GM19395 (cell line): ENCODE data around the gene SOX3.

Source experiments
- ATAC-seq: cut with Tn5 transposase; IDR thresholded peaks from one replicate; pipeline ENCODE4 v1.9.1; 2021; ENCODE audit warnings: mild to moderate bottlenecking, moderate library complexity; ENCODE audit not compliant: unreplicated experiment

SOX3 gene

DNA sequence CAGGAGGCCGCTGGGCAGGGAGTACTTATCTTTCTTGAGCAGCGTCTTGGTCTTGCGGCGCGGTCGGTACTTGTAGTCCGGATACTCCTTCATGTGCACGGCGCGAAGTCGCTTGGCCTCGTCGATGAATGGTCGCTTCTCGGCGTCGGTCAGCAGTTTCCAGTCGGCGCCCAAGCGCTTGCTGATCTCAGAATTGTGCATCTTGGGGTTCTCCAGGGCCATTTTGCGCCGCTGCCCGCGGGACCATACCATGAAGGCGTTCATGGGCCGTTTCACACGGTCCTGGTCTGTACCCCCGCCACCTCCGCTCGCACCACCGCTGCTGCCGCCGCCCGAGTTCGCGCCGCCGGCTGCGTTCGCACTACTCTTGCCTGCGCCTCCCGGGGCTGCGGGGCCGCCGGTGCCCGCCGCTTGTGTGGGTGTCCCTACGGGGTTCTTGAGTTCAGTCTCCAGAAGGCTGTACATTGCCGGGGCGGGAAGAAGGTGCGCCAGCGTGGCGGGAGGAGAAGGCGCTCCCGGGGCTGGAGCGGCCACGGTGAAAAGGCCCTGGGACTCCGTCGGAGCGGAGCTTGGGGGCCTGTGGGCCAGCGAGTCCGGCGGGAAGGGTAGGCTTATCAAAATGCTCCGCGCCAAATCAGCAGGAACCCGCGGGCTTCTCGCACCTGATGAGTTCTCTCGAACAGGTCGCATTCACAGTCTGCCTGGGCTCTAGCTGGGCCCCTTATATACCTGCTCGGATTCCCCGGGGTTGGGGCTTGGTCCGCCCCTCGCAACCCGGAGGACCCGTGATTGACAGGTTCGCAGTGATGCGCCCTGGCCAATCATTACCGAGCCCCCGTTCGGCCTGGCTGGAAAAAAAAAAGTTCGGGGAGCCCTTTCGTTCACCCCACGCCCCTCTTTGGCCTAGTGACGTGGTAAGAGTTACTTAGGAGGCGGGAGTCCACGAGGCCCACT, at the start of gene SOX3:
TSS of gene SOX3 (minus strand) at position 699 of the 954 bp plus-strand sequence. CDS start at position 690, 9 bp downstream.
- ATAC-seq = no peak

DNA sequence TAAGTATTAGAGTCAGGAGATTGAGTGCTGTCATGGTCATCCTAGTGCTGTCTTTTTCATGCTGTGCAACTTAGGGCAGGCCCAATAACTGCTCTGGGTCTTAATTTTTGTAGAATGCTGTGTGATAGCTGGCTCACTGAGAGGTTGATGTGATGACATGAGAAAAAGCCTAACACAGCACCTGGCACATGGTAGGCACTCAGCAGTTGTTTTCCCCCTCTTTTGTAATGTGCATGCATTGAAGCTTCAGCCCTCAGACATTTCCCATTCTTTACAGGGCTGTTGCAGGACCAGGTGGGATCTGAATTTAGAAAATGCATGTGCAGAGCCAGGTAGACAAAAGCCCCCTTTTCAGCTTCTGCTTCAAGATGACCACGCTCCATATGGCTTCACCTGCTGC, 44.1 kb upstream of the SOX3 start:
- ATAC-seq = no peak

DNA sequence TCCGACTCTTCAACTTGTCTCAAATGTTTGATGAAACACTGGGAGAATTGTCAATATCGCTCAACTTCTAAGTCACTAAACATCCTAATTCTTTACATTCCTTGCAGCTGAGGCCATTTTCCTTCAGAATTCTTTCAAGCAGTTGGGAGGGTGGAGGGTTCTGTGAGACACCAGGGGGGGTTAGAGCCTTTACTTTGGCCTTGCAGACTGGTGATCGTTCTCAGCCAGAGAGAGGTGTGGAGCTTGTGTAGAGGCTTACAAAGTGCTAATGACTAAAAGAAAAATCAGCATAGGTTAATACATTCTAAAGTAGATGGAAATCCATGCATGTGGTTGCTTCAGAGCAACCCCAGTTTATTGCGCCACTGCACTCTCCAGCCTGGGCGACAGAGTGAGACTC, 21.3 kb upstream of the SOX3 start:
- ATAC-seq = no peak

DNA sequence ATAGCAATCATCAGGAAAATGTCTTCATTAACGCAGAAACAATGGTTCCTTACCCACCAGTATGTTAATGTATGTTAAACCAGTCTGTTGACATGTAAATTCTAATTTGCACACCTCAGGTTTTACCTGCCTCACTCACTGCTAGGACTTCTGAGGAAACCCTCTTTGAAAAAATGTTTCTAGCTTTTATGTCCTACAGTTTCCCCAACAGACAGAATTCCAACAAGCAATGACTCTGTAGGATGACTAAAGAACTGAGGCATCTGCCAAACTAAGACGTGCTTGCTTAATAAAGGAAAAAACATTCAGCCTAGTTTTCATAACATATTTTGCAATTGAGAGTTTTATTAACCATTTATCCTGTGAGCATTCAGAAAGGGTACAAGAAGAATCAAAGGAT, 20.6 kb upstream of the SOX3 start:
- ATAC-seq = no peak

DNA sequence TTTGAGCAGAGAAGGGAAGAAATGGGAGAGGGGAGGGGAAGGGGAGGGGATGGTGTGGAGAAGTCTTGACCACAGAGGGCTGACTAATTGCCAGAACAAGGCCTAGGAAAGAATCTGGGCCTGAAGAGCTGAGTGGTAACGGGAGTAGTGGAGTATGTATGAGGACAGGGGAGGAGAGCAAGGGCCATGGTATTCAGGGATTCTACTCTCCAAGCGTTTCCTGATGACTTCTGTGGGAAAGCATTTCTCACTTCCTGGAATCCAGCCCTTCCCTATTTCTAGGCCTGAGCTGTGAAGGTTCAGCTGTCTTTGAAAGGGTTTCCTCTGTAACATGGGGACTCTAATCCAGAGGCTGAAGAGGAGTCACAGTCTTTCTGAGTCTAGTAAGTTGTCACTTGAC, 19.7 kb upstream of the SOX3 start:
- no peak for ATAC-seq

DNA sequence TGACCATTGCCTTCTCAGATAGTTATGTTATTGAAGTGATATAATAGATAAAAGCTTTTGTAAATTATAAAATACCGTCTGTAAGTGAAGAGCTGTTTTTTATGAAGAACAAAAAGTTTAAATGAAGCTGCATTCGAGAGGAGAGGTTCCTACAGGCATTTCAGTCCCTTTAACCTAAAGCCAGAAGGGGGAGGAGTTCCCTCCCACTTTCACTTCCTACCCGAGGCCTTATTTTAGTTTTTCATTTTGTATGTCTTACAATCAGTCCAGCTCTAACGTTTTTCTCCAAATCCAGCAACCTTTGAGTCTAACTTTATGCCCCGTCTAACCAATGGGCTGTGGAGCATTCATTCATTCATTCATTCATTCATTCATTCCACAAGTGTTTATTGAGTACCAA, 16.5 kb upstream of the SOX3 start:
- no peak for ATAC-seq

DNA sequence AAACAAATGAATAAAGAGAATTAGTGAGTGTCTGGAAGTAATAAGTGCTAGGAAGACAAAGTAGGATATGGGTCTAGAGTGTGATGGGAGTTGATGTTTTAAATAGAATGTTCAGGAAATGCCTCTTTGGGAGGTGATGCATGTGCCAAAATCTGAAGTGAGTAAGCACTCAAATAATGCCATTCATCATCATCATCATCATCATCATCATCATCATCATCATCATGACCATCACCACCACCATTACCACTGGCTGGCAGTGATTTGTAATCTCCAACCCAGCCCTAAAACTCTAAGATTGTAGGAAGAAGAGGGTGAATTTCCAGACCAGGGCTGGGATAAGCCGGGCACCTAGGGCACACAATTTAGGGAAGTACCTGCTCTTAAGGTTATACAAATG, 9.7 kb upstream of the SOX3 start:
- ATAC-seq = no peak

DNA sequence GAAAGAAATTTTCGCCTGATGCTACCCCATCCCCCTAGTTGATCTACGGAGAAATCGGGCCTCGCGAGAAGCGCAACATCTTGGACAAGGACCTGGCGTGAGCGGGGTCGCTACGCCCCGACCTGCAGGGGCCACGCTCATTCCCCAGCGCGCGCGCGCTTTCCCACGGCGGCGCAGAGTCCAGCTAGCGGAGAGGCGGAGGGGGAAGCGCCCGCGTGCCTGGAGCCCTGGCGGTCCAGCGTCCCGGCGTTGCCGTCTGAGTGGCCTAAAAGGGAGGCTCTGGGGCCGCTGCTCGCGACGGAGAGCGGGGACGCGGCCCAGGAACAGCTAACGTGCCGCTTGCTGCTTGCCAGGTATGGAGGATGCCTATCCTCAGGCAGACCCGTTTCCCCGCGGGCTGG, 6.0 kb upstream of the SOX3 start:
- ATAC-seq = no peak

DNA sequence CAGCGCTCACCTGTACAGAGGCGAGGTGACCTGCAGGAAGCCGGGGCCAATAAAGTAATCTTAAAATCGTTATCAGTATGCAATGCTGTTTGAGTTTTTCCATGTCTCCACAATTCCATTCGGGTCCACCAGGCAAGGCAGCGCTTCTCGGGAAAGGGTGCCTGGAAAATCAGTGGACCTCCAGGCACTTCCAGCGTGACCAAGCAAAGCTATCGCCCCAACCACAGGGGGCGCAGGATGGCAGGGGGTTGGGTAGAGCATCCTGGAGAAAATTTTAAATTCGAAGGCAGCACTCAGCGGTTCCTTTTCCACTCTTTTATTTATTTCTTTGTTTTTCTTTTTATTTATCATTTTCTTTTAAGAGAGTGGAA, 5.4 kb upstream of the SOX3 start:
- no peak for ATAC-seq

DNA sequence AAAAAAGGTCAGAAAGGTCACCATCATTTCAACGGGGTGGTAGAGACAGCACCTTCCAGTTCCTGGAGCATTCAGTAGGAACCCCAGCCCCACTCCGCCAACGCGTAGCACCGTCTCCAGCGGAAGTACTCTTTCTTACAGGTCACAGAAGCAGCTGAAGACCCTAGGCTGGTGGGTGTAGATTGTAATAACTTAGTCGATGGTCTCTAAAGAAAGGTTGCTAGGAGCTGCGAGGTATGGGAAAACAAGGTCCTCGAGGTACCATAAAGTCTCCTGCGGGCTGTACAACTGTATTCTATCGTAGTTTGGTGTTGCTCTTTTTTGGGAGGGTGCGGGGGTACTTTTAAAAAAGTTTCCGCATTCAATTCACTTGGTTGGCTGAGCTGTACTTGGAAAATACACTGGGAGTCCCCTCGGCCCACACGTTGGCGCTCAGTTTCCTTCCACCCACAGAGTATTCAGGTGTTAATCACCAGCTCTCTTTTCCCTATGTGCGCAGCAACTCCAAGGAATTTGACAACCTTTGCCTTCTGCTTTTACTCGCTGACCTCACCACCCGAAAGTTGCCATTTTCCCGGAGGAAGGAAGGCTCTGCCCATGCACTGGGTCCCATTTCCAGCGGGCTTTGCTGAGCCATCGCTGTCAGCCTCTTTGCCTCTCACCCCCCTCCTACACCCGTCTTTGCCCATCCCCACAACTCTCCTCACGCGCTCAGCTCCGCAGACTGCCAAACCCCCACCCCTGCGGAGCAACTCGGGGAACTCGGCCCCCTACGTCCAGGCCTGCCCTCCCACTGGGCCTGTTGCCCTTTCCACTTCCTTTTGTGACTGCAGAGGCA, 4.8 kb upstream of the SOX3 start:
- no peak for ATAC-seq

DNA sequence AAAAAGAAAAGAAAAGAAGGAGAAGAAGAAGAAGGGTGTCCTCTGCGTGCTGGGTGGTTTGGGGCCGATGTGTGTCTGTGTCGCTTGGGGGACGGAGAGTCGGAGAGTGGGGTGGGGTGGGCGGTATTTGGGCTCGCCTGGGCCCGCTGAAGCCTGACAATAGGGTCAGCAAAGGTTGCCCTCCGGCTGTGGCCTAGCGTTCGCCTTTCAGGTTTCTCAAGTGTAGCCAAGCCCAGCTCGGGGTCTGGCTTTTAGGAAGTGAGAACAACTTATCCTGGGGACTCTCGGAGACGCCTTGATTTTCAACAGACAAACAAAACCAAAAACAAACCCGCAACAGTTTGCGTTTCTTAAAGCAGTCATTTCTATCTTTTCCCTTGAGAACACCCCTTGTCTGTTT, 4.1 kb upstream of the SOX3 start:
- ATAC-seq = no peak

DNA sequence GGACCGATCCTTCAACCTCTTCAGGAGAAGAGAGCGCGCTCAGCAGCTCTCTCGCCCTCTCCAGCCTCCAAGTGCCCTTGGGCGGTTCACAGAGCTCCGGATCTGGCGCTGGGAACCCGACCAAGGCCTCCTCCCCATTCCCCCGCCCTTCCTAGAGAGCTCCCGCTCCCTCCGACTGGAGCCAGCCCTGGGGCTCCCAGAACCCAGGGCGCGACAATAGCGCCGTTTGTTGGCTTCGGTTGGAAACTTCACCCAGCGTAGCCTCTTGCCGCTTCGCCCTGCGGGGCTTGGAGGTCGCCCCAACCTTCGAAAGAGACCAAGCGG, 3.1 kb upstream of the SOX3 start:
- no peak for ATAC-seq

DNA sequence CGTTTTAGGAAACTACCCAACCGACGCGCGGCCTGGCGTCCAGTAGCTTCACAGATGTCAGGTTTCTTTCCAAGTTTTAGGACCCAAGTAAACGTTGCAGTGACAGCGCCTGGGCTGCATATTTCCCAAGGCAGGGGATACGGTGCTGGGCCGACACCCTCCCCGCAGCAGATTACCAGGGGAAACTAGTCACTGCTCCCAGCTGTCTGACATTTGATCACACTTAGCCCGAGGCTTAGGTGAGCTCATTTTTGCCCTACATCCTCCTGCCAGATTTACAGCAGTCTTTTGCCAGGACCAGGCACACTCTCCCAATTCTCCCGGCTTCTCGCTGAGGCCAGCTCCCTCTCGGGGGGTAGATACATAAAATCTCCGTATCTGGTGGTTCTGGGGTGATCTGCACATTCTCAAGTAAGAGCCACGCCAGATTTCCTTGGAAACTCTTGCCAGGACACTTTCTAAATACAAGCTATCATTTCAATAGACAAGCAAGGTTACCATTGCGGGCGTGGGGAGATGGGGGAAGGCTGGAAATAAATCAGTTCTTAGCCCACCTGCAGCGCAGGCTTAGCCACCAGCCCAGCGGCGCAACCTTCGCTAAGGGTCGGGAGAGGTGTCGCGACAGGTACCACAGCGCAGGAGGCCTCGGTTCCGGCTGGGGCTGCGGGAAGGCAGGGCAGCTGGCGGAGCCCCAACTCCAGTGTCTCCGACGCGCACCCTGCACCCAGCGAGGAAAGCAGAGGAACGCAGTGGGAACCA, 2.5 kb upstream of the SOX3 start:
- no peak for ATAC-seq

DNA sequence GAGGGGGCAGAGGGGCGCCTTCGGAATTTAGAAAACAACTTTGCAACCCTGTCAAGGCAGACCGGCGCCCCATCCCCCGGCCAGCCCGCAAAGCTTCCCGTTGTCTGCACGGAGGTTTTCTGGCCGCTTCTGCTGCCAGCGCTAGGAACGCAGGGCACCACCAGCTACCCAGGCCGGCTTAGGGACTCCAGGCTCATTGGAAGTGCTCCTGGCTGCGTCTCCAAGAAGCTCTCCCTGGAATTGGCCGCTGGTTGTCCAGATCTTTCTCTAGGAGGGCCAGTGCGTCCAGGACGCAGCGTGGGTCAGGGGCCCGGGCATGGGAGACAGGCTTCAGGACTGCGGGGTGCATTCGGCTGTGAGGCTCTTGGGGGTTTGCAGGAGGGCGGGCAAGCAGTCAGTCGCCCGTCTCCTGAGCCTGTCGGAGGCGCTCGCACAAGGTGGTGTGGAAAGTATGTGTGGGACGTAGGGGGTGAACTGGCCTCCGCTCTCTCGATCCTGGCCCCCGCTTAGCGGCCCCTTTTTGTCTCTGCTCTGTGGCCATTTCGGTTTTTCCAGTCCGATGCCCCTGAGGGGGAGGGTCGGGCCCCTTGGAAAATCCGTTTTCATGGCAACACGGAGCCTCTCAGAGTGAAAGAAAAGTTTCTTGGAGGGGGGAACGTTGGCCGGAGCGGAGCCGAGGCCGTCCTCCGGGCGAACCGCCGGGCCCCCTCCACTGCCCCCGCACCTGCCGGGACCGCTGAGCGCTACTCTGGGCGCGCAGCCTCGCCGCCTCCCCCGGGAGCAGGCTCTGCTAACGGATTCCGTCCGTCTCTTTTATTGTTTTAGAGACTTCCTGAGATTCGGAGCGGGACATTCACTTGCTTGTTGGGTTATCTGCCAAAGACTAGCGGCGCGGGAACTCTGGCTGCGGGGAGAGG, 810 bp upstream of the SOX3 start:
- no peak for ATAC-seq

DNA sequence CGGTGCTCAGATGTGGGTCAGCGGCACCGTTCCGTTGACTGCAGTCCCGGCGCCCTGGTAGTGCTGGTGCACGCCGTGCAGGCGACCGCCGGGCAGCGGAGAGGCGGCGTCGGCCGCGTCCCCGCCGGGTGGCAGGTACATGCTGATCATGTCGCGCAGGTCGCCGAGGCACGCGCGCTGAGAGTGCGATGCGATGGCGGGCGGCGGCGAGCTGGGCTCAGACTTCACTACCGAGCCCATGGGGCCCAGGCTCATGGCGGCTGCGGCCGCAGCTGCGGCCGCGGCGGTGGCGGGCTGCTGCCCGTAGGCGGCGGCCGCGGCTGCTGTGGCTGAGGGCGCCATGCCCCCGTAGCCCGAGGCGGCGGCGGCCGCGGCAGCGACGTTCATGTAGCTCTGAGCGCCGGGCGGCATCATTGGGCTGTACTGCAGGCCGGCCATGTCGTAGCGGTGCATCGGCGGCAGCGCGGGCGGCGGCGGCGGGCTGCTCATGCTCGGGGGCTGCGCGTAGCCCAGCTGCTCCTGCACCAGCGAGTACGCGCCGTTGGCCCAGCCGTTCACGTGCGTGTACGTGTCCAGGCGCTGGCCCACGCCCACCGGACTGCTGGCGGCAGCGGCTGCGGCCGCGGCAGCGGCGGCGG, 1.0 kb downstream of the SOX3 start:
- no peak for ATAC-seq

DNA sequence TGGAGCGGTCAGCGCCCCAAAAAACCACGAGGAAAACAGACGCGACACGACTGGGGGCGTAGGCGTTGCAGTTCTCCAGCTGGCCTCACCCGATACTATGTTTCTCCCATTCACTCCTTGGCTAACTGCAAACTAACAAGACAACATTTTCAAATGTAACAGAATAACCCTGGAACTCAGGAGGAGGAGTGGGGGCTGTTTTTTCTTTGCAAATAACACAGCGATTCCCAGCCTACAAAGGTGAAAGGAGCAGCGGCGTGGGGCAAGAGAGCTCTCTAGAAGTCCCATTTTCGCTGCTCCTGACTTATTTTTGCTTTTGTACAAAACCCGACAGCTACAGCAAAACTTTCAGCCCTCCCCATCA, 1.6 kb downstream of the SOX3 start:
- ATAC-seq = no peak

DNA sequence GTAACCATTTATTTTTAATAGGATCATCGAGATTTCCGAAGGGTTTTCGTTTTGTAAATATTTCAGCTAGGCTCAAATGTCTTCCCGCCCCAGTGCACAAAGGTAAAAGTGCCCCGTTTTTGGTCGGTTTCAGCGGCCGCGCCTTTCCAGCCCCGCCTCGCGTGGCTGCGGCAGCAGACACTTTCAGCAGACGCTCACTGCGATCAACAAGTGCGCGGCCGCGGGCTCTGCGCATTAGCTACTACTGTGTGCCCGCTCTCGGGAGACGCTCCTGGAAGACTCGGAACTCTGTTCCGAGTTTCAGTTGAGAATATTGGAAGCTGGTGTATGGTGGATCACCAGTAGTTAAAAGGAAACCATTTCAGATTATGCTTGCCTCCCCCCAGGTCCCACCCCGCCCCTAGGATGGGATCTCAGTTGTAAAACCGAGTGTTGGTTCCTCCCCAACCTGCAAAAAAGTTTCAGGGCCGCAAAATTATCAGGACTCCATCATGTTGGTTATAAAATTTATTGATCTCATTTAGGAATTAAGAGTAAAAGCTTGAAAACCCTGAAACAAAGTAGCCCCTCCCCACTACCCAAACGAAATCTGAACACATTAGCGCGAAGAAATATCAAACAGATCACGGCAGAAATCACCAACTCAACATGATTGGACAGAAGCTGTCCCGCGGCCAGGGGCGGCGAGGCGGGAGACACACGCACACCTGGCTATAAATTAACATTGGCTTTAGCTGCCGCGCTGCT, 2.2 kb downstream of the SOX3 start:
- no peak for ATAC-seq

DNA sequence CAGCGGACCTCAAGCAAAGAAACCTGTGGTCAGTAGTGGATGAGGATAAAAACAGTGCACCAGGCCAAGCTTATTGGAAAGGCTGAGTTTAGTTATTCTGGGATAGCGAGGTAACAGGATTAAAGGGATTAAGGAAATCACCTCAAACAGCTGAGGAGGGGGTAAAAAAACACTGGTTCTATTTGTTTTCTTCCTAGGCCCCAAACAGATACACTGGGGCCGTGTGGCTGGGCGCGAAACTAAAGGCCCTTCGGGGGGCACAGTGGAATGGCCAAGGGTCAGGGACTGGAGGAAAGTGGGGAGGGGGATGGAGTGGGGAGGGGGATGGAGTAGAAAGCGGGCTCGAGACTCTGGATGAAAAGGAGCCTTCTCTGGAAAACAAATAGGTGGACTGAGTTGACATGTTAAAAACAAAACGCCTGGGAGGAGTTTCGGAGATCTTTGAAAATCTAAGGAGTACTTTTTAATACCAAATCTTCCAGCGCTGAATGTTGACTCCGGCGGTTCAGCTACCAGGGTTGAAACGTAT, 2.9 kb downstream of the SOX3 start:
- ATAC-seq = no peak

DNA sequence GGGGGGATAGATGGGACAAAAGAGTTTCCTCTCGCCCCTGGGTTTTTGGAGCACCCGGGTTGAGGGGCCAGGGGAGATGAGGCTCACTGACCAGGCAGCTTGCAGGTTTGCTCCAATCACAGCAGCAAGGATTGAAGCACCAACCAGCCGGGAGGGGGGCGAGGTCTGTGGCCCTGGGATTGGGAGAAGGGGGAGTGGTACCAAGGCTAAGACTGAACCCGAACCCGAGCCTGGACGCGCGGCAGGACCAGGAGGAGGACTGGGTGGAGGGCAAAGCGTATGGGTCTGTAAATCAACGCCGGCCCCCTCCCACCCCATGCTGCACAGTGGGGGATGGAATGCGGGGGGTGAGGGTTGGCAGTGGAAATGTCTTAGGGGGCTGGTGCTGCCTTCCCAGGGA, 3.5 kb downstream of the SOX3 start:
- ATAC-seq = no peak
